KG1 (cell line): ENCODE results near the gene FAM50A.

Experiments used
- DNase-seq: peaks from one replicate; lab custom pipeline; 2025; lab: John Stamatoyannopoulos, UW

Gene FAM50A

DNA sequence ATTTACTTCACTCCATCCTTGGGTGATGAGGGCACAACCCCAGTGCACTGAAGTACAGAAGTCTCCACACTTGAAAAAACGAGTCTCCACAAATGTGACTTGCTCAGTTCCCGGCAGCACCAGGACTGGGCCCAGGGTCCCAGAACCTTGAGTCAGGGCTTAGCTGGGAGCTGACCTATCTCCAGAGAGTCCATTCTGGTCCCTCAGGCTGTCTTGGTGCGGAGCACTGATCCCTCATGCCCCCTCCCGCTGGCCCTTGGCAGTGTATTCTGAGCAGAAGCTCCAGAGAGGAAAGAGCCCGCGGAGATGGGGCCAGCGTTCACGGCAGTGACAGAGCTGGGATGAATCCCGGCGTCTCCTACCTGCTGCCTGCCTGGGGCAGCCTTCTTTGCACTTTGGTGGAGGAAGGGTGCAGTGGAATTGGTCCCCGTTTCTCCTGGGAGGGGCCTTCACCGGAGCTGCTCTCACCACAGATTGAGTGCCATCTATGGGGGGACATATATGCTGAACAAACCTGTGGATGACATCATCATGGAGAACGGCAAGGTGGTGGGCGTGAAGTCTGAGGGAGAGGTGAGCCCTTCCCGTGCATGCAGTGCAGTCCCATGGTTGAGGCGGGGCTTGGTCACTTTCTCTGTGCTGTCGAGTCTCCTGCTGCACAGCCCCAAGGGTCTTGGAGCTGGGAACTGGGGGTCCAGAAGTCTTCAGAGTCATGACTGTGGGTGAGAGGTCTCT lies 3.2 kb upstream of the FAM50A start:
- DNase-seq: no peak

DNA sequence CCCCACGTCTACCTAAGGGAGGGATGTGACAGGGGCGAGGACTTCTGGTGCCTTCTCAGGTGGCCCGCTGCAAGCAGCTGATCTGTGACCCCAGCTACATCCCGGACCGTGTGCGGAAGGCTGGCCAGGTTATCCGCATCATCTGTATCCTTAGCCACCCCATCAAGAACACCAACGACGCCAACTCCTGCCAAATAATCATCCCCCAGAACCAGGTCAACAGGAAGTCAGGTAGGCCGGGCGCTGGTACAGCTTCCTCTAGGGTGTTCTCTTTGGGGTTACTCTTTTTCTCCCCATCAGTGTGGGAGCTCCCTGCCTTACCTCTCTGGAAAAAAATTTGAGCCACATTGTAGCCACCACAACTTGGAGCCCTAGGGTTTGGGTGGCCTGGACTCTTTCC lies 2.4 kb upstream of the FAM50A start:
- no peak for DNase-seq

- DNase-seq: no peak
These were observed 1.8 kb upstream of the FAM50A start for GRCh38 chrX:154441984-154442707.

DNA sequence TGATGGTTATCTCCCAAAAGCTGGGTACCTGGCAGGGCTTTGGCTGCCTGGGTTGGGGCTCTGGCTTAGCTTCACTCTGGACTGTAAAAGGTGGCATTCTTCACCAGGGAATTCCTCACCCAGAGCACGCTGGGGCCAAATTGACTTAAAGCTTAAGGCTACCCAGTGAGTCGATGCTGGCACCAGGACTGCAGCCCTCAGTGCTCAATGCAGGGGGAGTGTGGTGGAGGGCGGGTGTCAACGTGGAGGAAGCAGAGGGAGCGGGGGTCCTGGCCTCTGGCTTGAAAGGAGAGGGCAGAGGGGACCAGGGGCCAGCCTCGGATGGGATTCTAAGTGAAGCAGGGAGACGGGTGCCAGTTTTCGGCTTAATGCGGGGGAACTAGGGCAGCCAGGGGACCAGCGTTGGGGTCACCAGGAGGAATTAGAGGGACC lies 446 bp upstream of the FAM50A start:
- no peak for DNase-seq

- DNase-seq: no peak
These were observed 860 bp downstream of the FAM50A start for GRCh38 chrX:154444755-154445246.

DNA sequence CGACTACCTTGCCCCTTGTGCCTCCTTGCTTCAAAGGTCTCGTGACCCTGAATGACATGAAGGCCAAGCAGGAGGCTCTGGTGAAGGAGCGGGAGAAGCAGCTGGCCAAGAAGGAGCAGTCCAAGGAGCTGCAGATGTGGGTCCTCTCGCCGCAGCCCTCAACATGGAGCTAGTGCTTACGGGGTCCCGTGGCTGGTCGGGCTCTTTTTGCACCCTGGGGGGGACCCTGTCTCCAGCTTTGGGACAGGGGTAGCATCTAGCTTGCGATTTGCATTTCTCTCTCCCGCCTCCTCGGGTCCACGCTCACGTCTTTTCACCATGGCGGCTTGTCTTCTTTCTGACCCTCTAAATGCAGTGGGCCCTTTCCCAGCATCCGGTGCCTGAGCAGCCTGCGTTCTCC lies 1.8 kb downstream of the FAM50A start:
- DNase-seq: no peak

- no peak for DNase-seq
These were observed 2.5 kb downstream of the FAM50A start for GRCh38 chrX:154446430-154446829.

- no peak for DNase-seq
These were observed 4.5 kb downstream of the FAM50A start for GRCh38 chrX:154448484-154448883.

DNA sequence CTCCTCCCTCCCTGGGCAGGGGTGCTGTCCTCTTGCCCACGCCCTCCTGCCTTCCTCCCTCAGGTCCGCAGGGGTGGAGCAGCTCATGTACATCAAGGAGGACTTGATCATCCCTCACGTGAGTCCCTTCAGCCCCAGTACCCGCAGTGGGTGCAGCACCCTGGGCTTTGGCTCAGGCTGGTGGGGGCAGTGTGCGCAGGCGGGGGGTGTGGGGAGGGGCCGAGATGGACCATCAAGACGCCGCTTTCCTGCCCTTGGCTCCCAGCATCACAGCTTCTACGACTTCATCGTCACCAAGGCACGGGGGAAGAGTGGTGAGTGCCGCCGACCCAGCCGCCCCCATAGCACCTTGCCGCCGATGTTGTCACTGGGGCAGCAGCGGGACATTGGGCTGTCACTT lies 5.7 kb downstream of the FAM50A start:
- DNase-seq: no peak

GRCh38 chrX:154450312-154450711 lies 6.4 kb downstream of the FAM50A start:
- no peak for DNase-seq

DNA sequence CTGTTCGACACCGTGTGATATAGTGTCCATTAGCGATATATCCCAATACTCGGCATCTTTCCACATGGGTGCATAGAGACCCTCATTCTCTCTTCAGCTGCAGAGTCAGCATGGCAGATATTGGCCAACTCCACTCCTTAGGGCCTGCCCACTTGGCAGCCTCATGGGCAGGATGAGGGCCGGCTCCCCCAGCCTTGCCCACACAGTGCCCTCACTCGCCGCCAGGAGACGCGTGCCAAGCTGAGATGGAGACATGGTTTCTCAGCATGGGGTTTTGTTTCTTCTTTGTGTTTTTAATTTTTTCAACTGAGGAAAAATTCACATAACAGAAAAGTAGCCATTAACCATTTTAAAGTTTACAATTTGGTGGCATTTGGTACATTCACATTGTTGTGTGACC lies 8.9 kb downstream of the FAM50A start:
- DNase-seq: no peak

DNA sequence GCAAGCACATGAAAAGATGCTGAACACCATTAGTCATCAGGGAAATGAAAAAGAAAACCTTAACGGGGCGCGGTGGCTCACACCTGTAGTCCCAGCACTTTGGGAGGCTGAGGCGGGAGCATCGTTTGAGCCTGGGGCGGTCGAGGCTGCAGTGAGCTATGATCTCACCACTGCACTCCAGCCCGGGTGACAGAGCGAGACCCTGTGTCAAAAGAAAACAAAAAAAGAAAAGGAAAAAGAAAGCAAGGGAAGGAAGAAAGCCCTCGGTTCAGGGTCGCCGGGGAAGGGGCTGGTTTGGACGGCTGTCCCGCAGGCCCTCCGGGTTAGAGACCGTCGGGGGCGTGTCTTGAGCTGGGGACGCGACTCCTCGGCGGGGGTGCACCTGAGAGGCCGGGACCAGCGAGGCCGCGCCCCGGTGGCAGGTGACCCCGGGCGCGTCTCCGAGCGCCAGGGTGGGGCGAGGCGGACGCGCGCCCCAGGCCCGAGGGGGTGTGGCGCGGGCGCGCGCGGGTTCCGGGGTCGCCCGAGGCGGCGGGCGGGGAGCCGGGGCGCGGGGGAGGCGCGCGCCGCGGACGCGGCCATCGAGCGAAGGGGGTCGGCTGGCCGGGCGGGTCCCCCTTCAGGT lies 13.7 kb downstream of the FAM50A start:
- DNase-seq: no peak

- no peak for DNase-seq
These were observed 14.4 kb downstream of the FAM50A start, which contains the start of gene PLXNA3 for GRCh38 chrX:154458116-154458953. Gene PLXNA3 (plus strand): TSS chrX:154458281. CDS start chrX:154460184, 1,903 bp downstream.

DNA sequence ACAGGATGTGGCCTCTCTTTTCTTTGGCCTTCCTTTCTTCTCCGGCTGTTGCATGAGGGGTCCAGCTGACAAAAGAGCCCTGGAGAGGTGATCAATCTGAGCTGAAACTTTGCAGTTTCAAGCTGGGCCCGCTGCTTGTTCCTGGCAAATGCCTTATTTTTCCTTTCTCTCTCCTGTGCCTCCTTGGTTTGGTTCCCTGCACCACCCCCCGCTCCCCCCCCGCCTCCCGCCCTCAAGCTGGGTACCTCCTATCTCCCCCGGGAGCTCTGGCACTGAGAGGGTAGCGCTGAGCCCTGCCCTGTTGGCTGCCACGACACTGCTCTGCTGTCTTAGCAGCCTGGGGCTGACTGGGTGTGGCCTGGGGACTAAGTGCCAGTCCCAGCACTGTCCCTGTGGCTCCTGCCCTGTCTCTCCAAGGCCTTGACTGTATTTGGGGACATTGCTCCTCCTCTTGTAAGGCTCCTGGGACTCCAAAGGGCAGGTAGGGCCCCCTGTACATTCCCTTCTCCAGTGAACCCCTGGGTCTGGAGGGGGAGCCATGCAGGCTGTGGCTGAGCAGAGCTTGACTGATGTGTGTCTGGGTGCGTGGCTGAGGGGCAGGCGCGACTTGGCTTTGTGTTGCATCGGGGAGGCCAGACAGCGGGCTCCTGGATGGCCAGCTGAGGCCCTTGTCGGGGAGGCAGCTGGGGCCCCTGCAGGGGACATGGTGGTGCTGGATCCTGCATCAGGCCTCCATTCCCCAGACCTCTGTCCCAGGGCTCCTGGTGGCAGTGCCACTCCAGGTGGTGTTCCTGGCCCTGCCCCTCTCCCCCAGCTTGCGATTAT lies 15.2 kb downstream of the FAM50A start:
- no peak for DNase-seq

DNA sequence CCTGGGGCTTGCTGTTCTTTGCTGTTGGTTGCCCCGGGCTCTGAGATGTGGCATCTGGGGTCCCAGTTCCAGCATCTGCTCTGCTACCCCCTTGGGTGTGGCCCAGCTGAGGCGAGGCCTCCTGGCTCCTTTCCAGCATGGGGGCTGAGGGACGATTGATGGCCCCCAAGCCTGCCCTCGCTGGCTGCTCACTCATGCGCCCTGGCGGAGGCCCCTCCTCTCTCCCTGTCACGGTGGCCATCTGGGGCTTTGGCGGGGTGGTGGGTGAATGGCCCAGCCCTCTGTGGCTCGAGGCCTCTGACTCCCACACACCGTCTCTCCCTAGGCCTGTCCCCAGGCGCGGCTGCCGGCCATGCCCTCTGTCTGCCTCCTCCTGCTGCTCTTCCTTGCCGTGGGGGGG lies 15.9 kb downstream of the FAM50A start:
- no peak for DNase-seq

- no peak for DNase-seq
These were observed 16.4 kb downstream of the FAM50A start for GRCh38 chrX:154460326-154460725.

DNA sequence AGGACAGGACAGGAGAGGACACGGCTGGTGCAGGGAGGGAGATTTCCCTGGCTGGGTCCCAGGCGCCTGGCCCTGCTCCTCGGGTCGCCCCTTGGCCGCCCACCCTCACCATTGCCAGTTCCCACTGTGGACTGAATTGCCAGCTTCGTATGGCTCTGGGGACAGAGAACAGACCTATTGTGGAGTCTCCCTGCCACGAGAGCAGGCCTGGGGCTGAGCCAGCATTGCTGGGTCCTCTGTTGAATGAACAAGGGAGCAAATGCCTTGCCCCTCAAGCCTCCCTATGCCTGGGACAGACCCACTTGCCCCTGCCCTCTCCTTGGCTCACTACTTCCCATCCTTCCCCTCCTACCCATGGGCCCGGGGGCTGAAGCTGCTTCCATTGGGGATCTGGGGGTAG lies 18.5 kb downstream of the FAM50A start:
- no peak for DNase-seq

GRCh38 chrX:154463611-154464220 lies 19.8 kb downstream of the FAM50A start:
- no peak for DNase-seq

GRCh38 chrX:154464806-154465365 lies 20.9 kb downstream of the FAM50A start:
- DNase-seq: no peak

GRCh38 chrX:154465601-154466000 lies 21.7 kb downstream of the FAM50A start:
- no peak for DNase-seq
